ENCODE results near the gene CTNNA3. TPM values are rescaled to one million over a fixed set of nuclear protein-coding genes. Genes with fewer than 3 reads are reported as not detected.

Gene CTNNA3
- polyA plus RNA-seq, 1 donor from 2014 or later, result 0.14 TPM

- H3K27ac ChIP-seq (ENCODE audit: low read length), result no peak overlapping the region
Measured at GRCh38 chr10:67156239-67156638, 539.8 kb downstream of the CTNNA3 start.

GRCh38 chr10:67151471-67151870, 544.5 kb downstream of the CTNNA3 start:
- Histone ChIP-seq H3K4me3 (ENCODE audit: low read length) (no peak overlapping the region), H3K27me3 (ENCODE audit: insufficient read depth, low read depth, low read length) (no peaks in the 10 kb centered on the region), H4K20me1 (ENCODE audit: insufficient read depth) (no peaks in the 10 kb centered on the region), H3K9me3 (ENCODE audit: low read length) (no peaks in the 10 kb centered on the region), H2AFZ (ENCODE audit: low read depth, low read length) (no peak overlapping the region), H3K27ac (ENCODE audit: low read length) (no peak overlapping the region), H3K9me2 (ENCODE audit: insufficient read depth, low read length) (no peaks in the 10 kb centered on the region), H3K79me2 (replicated peaks; ENCODE audit: insufficient read depth, low read length) (no peaks in the 10 kb centered on the region), H3F3A (ENCODE audit: insufficient read depth, low read length, poor library complexity, severe bottlenecking) (no peaks in the 10 kb centered on the region), H3K36me3 (ENCODE audit: insufficient read depth, low read length) (no peaks in the 10 kb centered on the region), H3K9ac (ENCODE audit: low read length) (no peak overlapping the region), H3K4me2 (ENCODE audit: low read length) (no peak overlapping the region)
- TF ChIP-seq MXI1 (conservative IDR thresholded peaks at IDR 0.05; ENCODE audit: poor library complexity, severe bottlenecking) (no peak), TAF1 (IDR thresholded peaks at IDR 0.05; ENCODE audit: low read depth) (no peak), RAD21 (conservative IDR thresholded peaks at IDR 0.05) (no peak), SMC3 (conservative IDR thresholded peaks at IDR 0.05; ENCODE audit: poor library complexity) (no peak), EZH2 (IDR thresholded peaks at IDR 0.05; ENCODE audit: borderline replicate concordance, insufficient read depth, low read length, poor library complexity, severe bottlenecking) (no peak)

More at GRCh38 chr10:67156239-67156638, 539.8 kb downstream of the CTNNA3 start:
- no peak overlapping the region for H3K4me3 ChIP-seq (ENCODE audit: low read length)
- no peak overlapping the region for H2AFZ ChIP-seq (ENCODE audit: low read depth, low read length)
- TF ChIP-seq SMC3 (conservative IDR thresholded peaks at IDR 0.05; ENCODE audit: poor library complexity) (no peak), EZH2 (IDR thresholded peaks at IDR 0.05; ENCODE audit: borderline replicate concordance, insufficient read depth, low read length, poor library complexity, severe bottlenecking) (no peak), REST (IDR thresholded peaks at IDR 0.05; ENCODE audit: borderline replicate concordance) (no peak), CTCF (IDR thresholded peaks at IDR 0.05; ENCODE audit: poor library complexity, severe bottlenecking) (no peak), EP300 (conservative IDR thresholded peaks at IDR 0.05; ENCODE audit: poor library complexity, severe bottlenecking) (no peak), MXI1 (conservative IDR thresholded peaks at IDR 0.05; ENCODE audit: poor library complexity, severe bottlenecking) (no peak), TAF1 (IDR thresholded peaks at IDR 0.05; ENCODE audit: low read depth) (no peak), RAD21 (conservative IDR thresholded peaks at IDR 0.05) (no peak), POLR2AphosphoS5 (IDR thresholded peaks at IDR 0.05) (no peak)
- H3K4me2 ChIP-seq (ENCODE audit: low read length), result no peak overlapping the region
- H3K36me3 ChIP-seq (ENCODE audit: insufficient read depth, low read length), result no peaks in the 10 kb centered on the region
- H3K9me2 ChIP-seq (ENCODE audit: insufficient read depth, low read length), result no peaks in the 10 kb centered on the region
- H3F3A ChIP-seq (ENCODE audit: insufficient read depth, low read length, poor library complexity, severe bottlenecking), result no peaks in the 10 kb centered on the region
- no peaks in the 10 kb centered on the region for H3K27me3 ChIP-seq (ENCODE audit: insufficient read depth, low read depth, low read length)
- no peak overlapping the region for H3K9ac ChIP-seq (ENCODE audit: low read length)
- H4K20me1 ChIP-seq (ENCODE audit: insufficient read depth), result no peaks in the 10 kb centered on the region
- no peaks in the 10 kb centered on the region for H3K79me2 ChIP-seq (replicated peaks; ENCODE audit: insufficient read depth, low read length)
- H3K9me3 ChIP-seq (ENCODE audit: low read length), result no peaks in the 10 kb centered on the region
